Gastrocnemius medialis (tissue), 4 donors: ENCODE measurements around the gene ZNF230.

ENCODE experiments used
- CTCF ChIP-seq, 5 experiments: fragments of 450-650 bp in 3 of 5; fragments of 200-600 bp in 2 of 5; sonication (generic) in 2 of 5; IDR thresholded peaks in 4 of 5; conservative IDR thresholded peaks in 1 of 5; 1 replicate in 4 of 5; 2 replicates in 1 of 5; pipeline ENCODE4 v1.5.1; 2016 to 2019; ENCODE audit warnings: antibody characterized with exemption in 5 of 5, mild to moderate bottlenecking in 3 of 5, moderate library complexity in 3 of 5
- POLR2A ChIP-seq, 2 donors: fragments of 450-650 bp; IDR thresholded peaks; one replicate each; pipeline ENCODE4 v1.6.1; 2017; ENCODE audit warnings: antibody characterized with exemption in 2 of 2, mild to moderate bottlenecking in 2 of 2, moderate library complexity in 2 of 2

- TF ChIP-seq CTCF (IDR thresholded peaks at IDR 0.05 in 4 of 5, conservative IDR thresholded peaks at IDR 0.05 in 1 of 5) (no peak), POLR2A (IDR thresholded peaks at IDR 0.05) (no peak)
Observed at GRCh38 chr19:44025217-44025936, 22.6 kb downstream of the ZNF230 start, which contains the start of gene ZNF222.
